Metanephros (tissue), 1 donor: ENCODE results near the gene GRAMD2A. TPM values are rescaled to one million over a fixed set of nuclear protein-coding genes. Genes with fewer than 3 reads are reported as not detected.

ENCODE experiments used
- total RNA-seq: library from RNA; depleted of rRNA; stranded (reverse); fragments of >200 nt; gene quantifications from one replicate; pipeline ENCODE4 v1.2.3, GENCODE V29; 2014

The GRAMD2A gene
- total RNA-seq = 0.82 TPM

DNA sequence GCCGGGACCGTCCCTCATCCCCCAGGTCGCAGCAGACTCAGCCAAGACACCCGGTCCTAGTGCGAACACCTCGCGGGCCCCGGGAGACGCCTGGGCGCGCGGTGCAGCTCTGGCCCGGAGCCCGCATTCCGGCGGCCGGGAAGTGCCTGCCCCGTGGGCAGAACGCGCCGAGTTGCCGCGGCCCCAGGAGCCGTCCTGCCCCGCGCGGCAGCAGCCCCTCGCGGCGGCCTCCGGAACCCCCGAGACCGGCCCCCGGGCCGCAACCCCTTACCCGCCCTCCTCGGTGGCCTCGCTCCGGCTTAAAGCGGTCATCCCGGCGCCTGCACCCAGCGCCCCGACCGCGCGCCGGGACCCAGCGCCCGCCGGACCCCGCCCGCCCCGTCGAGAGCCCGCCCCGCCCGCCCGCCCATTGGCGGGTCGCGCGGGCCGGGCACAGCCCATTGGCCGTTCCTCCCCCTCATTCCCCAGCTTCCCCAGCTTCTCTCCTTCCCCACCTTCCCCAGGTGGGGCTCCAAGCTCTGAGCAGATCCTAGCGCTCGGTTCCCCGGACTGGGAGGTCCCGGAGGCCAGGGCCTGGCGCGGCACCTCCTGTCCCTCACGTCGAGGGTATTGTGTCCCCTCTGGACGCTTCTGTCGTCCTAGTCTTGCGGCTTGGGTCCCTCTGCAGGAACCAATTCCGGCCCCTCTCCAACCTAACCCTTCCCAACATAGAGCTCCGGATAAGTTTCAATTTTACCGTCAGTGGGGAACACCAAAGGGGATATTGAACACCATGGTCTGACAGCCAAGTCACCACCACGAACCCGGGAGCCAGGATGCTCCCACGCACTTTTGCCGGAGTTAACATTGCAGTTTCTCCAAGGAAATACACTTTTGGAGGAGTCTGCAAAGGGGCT is at the start of gene GRAMD2A:
GRAMD2A (minus strand) TSS at position 328 of the 896 bp plus-strand sequence.

DNA sequence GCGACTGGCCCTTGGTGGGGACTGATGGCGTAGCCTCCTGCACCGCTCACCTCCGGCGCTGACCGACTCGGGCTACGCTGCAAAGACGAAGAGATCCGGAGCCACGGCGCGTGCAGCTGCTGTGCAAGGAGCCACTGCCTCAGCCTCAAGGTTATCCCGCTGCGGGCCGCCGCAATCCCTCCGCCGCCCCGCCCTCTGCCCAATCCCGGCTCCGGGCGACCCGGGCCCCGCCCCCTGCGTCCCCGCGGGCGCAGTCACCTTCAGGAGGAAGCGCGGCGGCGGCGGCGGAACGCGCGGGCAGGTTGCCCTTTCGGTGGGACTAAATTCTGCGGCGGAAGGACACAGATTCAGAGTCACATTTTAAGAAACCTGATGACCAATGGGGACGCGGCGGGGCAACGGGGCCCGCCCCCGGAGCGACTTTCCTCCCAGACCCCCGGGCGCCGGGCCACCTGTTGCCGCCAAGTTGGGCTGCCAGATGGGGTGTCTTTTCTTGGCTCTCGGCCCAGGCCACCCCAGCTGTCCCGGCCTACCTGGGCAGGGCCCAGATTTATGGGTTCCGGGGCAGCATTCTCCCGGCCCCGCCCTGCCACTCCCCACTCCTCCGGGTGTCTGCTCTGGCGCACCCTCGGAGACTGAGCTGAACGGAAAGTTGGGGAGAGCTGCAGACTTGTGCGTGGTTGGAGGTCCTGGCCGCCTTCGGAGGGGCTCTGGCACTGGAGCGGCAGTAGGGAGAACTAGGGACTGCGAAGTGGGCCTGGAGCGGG is 33.7 kb upstream of the GRAMD2A start, which contains the start of gene PKM:
PKM (minus strand) TSS at position 125 of the 767 bp plus-strand sequence. CDS start 12,093 bp downstream, outside the sequence.

DNA sequence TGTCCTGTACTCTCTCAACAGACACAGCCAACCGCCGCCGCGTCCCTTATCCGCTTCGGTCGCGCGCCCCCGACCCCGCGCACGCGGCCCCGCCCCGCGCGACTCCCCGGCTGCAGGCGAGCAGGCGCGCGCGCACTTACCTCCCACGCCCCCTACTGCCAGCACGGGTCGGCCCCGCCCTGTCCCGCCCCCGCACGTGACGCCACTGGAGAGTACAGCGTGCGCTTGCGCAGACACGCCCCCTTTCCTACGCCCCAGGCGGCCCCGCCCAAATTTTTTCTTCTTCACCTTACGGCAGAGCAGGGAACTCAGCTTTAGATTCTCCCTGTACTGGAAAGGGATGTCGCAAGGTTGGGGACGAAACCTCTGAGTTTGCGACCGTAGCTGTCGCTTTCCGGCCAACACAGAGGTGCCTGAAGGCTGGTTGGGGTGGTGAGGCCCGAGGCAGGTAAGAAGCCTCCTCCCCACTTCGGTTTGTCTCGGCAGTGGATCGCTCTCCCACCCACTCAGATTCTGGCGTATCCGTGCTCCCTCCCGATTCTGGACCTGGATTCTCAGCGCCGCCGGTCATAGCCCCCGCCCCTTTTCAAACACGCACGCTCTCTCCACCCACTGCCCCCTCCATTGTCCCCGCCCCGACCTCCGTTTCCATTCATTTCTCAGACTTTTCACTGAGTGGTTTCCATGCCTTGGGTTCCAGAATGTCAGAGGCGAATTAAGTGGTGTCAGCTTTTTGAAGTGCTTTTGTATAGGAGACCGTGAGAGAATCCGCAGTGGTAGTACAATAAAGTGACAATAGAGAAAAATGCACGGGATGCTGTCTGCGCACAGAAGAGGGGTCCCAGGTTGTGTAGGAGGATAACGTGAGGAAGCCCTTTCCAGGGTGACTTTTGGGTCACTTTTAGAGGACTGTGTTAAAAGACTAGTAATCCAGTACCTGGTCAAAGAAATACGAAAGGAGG is 79.3 kb downstream of the GRAMD2A start, which contains the start of the genes MYO9A and SENP8:
MYO9A (minus strand) TSS at position 134 of the 962 bp plus-strand sequence. CDS start 71,587 bp downstream, outside the sequence.
SENP8 (plus strand) TSS at position 387 of the 962 bp plus-strand sequence. CDS start 21,221 bp downstream, outside the sequence.

Other genes with a start within 250 kb of the GRAMD2A start
- 96.9 TPM for gene MYO9A, start 79.6 kb downstream of the GRAMD2A start, total RNA-seq
- 3.4 TPM for gene SENP8, start 79.4 kb downstream of the GRAMD2A start, total RNA-seq
- 782 TPM for gene PKM, start 33.4 kb upstream of the GRAMD2A start, total RNA-seq
- gene PARP6, start 74.8 kb upstream of the GRAMD2A start, total RNA-seq = 54.0 TPM
- 2.4 TPM for gene CELF6, start 122.4 kb upstream of the GRAMD2A start, total RNA-seq
- gene HEXA, start 178.2 kb upstream of the GRAMD2A start, total RNA-seq = 94.1 TPM
- not detected for gene TMEM202, start 200.5 kb upstream of the GRAMD2A start, total RNA-seq